Liver (tissue), 9 donors: ENCODE measurements around the gene SPRYD7. TPM values are rescaled to one million over a fixed set of nuclear protein-coding genes. Genes with fewer than 3 reads are reported as not detected.
"Not testable (repeated sequence)": the region's sequence is repeated elsewhere in the genome, so short reads cannot be mapped to it uniquely, and the experiment has no call there.

Experiments used
- DNase-seq: peaks from one replicate; pipeline ENCODE4 v3.0.0-alpha.2; 2017; ENCODE audit warnings: low spot score
- H3K27ac ChIP-seq, 2 donors: one replicate each; pipeline ENCODE4 v1.7.0; 2013; ENCODE audit warnings: inconsistent platforms in 2 of 2, low read length in 2 of 2, control low read depth in 1 of 2, low read depth in 1 of 2, mild to moderate bottlenecking in 1 of 2
- H3K27me3 ChIP-seq, 4 donors: one replicate each; pipeline versions ENCODE4 v1.6.1 to v1.7.0; 2013; ENCODE audit warnings: low read length in 3 of 4, inconsistent platforms in 1 of 4, mild to moderate bottlenecking in 1 of 4, moderate library complexity in 1 of 4; ENCODE audit not compliant: control insufficient read depth in 4 of 4, insufficient read depth in 4 of 4
- H3K36me3 ChIP-seq, 4 donors: one replicate each; pipeline versions ENCODE4 v1.6.1 to v1.7.0; 2013; ENCODE audit warnings: low read length in 3 of 4, mild to moderate bottlenecking in 3 of 4, low read depth in 1 of 4, moderate library complexity in 1 of 4; ENCODE audit not compliant: control insufficient read depth in 4 of 4, insufficient read depth in 3 of 4
- H3K4me1 ChIP-seq, 4 donors: one replicate each; pipeline versions ENCODE4 v1.6.1 to v1.7.0; 2013; ENCODE audit warnings: low read length in 3 of 4, mild to moderate bottlenecking in 3 of 4, moderate library complexity in 1 of 4; ENCODE audit not compliant: control insufficient read depth in 4 of 4, insufficient read depth in 4 of 4
- H3K4me3 ChIP-seq, 3 donors: one replicate each; pipeline versions ENCODE4 v1.6.1 to v1.7.0; 2013; ENCODE audit warnings: low read length in 3 of 3, control low read depth in 1 of 3, low read depth in 1 of 3, mild to moderate bottlenecking in 1 of 3
- H3K9ac ChIP-seq, 2 donors: one replicate each; pipeline ENCODE4 v1.7.0; 2013; ENCODE audit warnings: low read length in 2 of 2, mild to moderate bottlenecking in 2 of 2, moderate library complexity in 2 of 2, control low read depth in 1 of 2, low read depth in 1 of 2
- H3K9me3 ChIP-seq, 4 donors: one replicate each; pipeline versions ENCODE4 v1.6.1 to v1.7.0; 2013; ENCODE audit warnings: low read length in 3 of 4; ENCODE audit not compliant: control insufficient read depth in 4 of 4
- ATF3 ChIP-seq: IDR thresholded peaks from 2 replicates; pipeline ENCODE4 v1.6.1; 2016; ENCODE audit warnings: antibody characterized with exemption
- EGR1 ChIP-seq, 2 donors: IDR thresholded peaks; 2 replicates each; pipeline ENCODE4 v1.6.1; 2016 to 2018; ENCODE audit warnings: antibody characterized with exemption in 2 of 2, low read depth in 2 of 2
- FOXA1 ChIP-seq: IDR thresholded peaks from 2 replicates; pipeline ENCODE4 v1.6.1; 2016; ENCODE audit warnings: antibody characterized with exemption
- FOXA2 ChIP-seq: IDR thresholded peaks from 2 replicates; pipeline ENCODE4 v1.6.1; 2016; ENCODE audit warnings: antibody characterized with exemption
- GABPA ChIP-seq, 2 donors: IDR thresholded peaks in 1 of 2; conservative IDR thresholded peaks in 1 of 2; 2 replicates each; pipeline ENCODE4 v1.6.1; 2016; ENCODE audit warnings: antibody characterized with exemption in 2 of 2, mild to moderate bottlenecking in 1 of 2, moderate library complexity in 1 of 2
- HNF4A ChIP-seq, 2 donors: conservative IDR thresholded peaks; 2 replicates each; pipeline ENCODE4 v1.6.1; 2016; ENCODE audit warnings: antibody characterized with exemption in 2 of 2, mild to moderate bottlenecking in 2 of 2
- HNF4G ChIP-seq: IDR thresholded peaks from 2 replicates; pipeline ENCODE4 v1.6.1; 2016; ENCODE audit warnings: antibody characterized with exemption
- MAX ChIP-seq: IDR thresholded peaks from 2 replicates; pipeline ENCODE4 v1.6.1; 2016; ENCODE audit warnings: antibody characterized with exemption
- NR2F2 ChIP-seq: IDR thresholded peaks from 2 replicates; pipeline ENCODE4 v1.6.1; 2016; ENCODE audit warnings: antibody characterized with exemption
- RAD21 ChIP-seq, 2 donors: IDR thresholded peaks; 2 replicates each; pipeline ENCODE4 v1.6.1; 2016; ENCODE audit warnings: antibody characterized with exemption in 2 of 2, mild to moderate bottlenecking in 2 of 2
- RXRA ChIP-seq, 2 donors: IDR thresholded peaks; 2 replicates each; pipeline ENCODE4 v1.6.1; 2017 to 2018; ENCODE audit warnings: antibody characterized with exemption in 2 of 2, mild to moderate bottlenecking in 1 of 2
- SP1 ChIP-seq: IDR thresholded peaks from 2 replicates; pipeline ENCODE4 v1.6.1; 2018; ENCODE audit warnings: antibody characterized with exemption, mild to moderate bottlenecking
- TAF1 ChIP-seq: conservative IDR thresholded peaks from 2 replicates; pipeline ENCODE4 v1.6.1; 2016; ENCODE audit warnings: antibody characterized with exemption, mild to moderate bottlenecking
- WGBS: extraction: QIAGEN DNeasy Blood & Tissue Kit; methylation state at CpG from one replicate; pipeline ENCODE4 v1.1.7; 2013; 5-methylcytosine and 5-hydroxymethylcytosine counted together
- polyA plus RNA-seq, 2 donors: library from polyadenylated mRNA; stranded (reverse) in 1 of 2; unstranded in 1 of 2; fragments of 200-250 nt in 1 of 2; fragments of >200 nt in 1 of 2; fragmentation: Nextera tagmentation in 1 of 2; extraction: Ambion mirVana in 1 of 2; gene quantifications; one replicate each; pipeline versions ENCODE4 v1.2.1 to v1.2.3, GENCODE V29; 2013 to 2015
- total RNA-seq, 2 donors: library from RNA; depleted of rRNA; stranded (reverse); fragments of >200 nt; gene quantifications; one replicate each; pipeline ENCODE4 v1.2.3, GENCODE V29; 2014
- TF ChIP-seq, protein P1 (sequence below): fragments of 150-350 bp; IDR thresholded peaks from 2 replicates; pipeline ENCODE4 v1.5.1; 2017; ENCODE audit warnings: improper control_type of control experiment, low read depth, low read length; ENCODE audit not compliant: missing input control
- TF ChIP-seq, protein P2 (sequence below): IDR thresholded peaks from 2 replicates; pipeline ENCODE4 v1.6.1; 2016; ENCODE audit warnings: antibody characterized with exemption
- donor health status: healthy.
- donor health status: healthy.
- donor health status: healthy.
- donor health status: healthy.
- donor health status: healthy.

The SPRYD7 gene
- total and polyA plus RNA-seq, 4 donors: 3.7 to 10.1 (median 4.8) TPM

DNA sequence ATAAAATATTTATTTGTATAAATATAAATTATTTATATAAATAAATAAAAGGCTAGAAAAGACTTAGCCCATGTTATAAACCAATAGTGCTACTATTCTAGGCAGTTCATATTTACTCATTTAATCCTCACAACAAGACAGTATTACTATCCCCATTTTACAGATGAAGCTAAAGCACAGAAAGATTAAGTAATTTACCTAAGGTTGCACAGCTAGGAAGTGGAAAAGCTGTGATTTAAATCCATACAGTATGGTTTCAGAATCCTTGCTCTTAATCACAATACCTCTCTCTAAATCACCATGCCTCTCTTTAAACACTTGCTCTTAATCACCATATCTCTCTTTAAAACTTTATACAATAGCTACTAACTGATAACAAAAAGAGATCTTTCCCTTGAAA, 13.8 kb downstream of the SPRYD7 start (continued):
- TF ChIP-seq, protein P1, sequence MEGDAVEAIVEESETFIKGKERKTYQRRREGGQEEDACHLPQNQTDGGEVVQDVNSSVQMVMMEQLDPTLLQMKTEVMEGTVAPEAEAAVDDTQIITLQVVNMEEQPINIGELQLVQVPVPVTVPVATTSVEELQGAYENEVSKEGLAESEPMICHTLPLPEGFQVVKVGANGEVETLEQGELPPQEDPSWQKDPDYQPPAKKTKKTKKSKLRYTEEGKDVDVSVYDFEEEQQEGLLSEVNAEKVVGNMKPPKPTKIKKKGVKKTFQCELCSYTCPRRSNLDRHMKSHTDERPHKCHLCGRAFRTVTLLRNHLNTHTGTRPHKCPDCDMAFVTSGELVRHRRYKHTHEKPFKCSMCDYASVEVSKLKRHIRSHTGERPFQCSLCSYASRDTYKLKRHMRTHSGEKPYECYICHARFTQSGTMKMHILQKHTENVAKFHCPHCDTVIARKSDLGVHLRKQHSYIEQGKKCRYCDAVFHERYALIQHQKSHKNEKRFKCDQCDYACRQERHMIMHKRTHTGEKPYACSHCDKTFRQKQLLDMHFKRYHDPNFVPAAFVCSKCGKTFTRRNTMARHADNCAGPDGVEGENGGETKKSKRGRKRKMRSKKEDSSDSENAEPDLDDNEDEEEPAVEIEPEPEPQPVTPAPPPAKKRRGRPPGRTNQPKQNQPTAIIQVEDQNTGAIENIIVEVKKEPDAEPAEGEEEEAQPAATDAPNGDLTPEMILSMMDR: no peak
- TF ChIP-seq EGR1 (IDR thresholded peaks at IDR 0.05; ENCODE audit: low read depth in 2 of 2) (no peak), TAF1 (no peak), ATF3 (no peak), MAX (no peak), RXRA (IDR thresholded peaks at IDR 0.05) (no peak)
- TF ChIP-seq, protein P2, sequence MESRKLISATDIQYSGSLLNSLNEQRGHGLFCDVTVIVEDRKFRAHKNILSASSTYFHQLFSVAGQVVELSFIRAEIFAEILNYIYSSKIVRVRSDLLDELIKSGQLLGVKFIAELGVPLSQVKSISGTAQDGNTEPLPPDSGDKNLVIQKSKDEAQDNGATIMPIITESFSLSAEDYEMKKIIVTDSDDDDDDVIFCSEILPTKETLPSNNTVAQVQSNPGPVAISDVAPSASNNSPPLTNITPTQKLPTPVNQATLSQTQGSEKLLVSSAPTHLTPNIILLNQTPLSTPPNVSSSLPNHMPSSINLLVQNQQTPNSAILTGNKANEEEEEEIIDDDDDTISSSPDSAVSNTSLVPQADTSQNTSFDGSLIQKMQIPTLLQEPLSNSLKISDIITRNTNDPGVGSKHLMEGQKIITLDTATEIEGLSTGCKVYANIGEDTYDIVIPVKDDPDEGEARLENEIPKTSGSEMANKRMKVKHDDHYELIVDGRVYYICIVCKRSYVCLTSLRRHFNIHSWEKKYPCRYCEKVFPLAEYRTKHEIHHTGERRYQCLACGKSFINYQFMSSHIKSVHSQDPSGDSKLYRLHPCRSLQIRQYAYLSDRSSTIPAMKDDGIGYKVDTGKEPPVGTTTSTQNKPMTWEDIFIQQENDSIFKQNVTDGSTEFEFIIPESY: no peak

DNA sequence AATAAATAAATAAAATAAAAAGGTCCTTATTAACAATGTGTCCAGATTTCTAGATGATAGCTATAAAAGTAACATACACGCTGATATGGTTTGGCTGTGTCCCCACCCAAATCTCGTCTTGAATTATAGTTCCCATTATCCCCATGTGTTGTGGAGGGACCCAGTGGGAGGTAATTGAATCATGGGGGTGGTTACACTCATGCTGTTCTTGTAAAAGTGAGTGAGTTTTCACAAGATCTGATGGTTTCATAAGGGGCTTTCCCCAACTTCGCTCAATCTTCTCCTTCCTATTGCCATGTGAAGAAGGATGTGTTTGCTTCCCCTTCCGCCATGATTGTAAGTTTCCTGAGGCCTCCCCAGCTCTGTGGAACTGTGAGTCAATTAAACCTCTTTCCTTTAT, 15.2 kb downstream of the SPRYD7 start:
- H3K9me3 ChIP-seq, H3K4me1 ChIP-seq, H3K4me3 ChIP-seq, H3K27me3 ChIP-seq, H3K27ac ChIP-seq, DNase-seq, H3K9ac ChIP-seq: not testable (repeated sequence)
- WGBS: 97% methylated on average over 4 of the region's 4 CpGs
- H3K36me3 ChIP-seq: peaks cover 5 to 35% (median 21%) of the 10 kb centered on the region in 4 donors

DNA sequence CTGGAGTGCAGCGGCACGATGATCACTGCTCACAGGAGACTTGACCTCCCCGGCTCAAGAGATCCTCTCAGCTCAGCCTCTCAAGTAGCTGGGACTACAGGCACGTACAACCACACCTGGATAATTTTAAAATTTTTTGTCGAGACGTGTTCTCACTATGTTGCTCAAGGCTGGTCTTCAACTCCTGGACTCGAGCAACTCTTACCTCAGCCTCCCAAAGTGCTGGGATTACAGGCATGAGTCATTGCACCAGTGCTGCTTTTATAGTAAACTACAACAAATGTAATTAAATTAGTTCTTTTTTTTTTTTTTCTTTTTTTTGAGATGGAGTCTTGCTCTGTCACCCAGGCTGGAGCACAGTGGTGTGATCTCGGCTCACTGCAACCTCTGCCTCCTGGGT, 18.0 kb downstream of the SPRYD7 start:
- H3K4me3 ChIP-seq, H3K9me3 ChIP-seq, H3K4me1 ChIP-seq, H3K9ac ChIP-seq, DNase-seq, H3K27me3 ChIP-seq, H3K27ac ChIP-seq: not testable (repeated sequence)
- WGBS: over 99% methylated on average over 8 of the region's 8 CpGs
- H3K36me3 ChIP-seq: peaks cover 5 to 27% (median 20%) of the 10 kb centered on the region in 4 donors

DNA sequence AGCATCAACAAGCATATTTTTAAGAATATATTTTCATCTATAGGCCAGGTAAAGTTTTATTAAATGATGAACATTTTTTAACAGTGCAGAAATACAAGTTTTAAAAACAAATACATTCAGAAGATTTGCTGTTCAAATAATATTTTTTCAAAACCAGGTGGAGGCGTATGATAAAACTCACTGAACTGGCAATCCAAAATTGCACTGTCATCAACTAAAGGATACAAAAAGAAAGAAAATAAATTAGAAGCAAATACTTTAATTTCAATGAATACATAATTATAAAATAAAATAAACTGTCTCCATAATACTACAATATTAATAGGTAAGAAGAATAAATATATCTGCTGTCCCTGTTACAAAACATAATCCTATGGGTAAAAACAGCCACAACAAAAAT, 21.2 kb downstream of the SPRYD7 start:
- WGBS: 97% methylated on average over 1 of the region's 1 CpG
- TF ChIP-seq MAX (no peak), TAF1 (no peak), HNF4A (conservative IDR thresholded peaks at IDR 0.05) (no peak), HNF4G (no peak), SP1 (no peak), GABPA (IDR thresholded peaks at IDR 0.05 in 1 of 2, conservative IDR thresholded peaks at IDR 0.05 in 1 of 2) (no peak), ATF3 (no peak), NR2F2 (no peak), FOXA2 (no peak), RAD21 (IDR thresholded peaks at IDR 0.05) (no peak), RXRA (IDR thresholded peaks at IDR 0.05) (no peak), FOXA1 (no peak)
- TF ChIP-seq, protein P2: no peak
- TF ChIP-seq, protein P1: no peak

More for the DNA sequence above, 21.2 kb downstream of the SPRYD7 start:
- Histone ChIP-seq H3K27me3 (no peaks in the 10 kb centered on the region), H3K9me3 (no peaks in the 10 kb centered on the region), H3K27ac (no peak overlapping the region), H3K4me1 (no peaks in the 10 kb centered on the region), H3K9ac (no peak overlapping the region), H3K4me3 (no peak overlapping the region), H3K36me3 (peaks cover 3 to 19% (median 14%) of the 10 kb centered on the region in 4 donors)
- no peak for DNase-seq
